Cardiac muscle cell (in vitro differentiated cells and primary cell): ENCODE measurements around the gene SND1. TPM values are rescaled to one million over a fixed set of nuclear protein-coding genes. Genes with fewer than 3 reads are reported as not detected.

Experiments used
- DNase-seq, 2 donors: peaks; one replicate each; pipeline versions ENCODE4 v3.0.0 to v3.0.0-alpha.2; 2010 to 2017; ENCODE audit warnings: low read depth in 1 of 2, low spot score in 1 of 2
- H3K27ac ChIP-seq: fragments of 200-600 bp; sonication (generic); 2 replicates; pipeline ENCODE4 v1.5.1; 2016
- H3K27me3 ChIP-seq: fragments of 200-600 bp; sonication (generic); 2 replicates; pipeline ENCODE4 v1.6.0; 2016; ENCODE audit warnings: control low read depth
- H3K36me3 ChIP-seq: fragments of 200-600 bp; sonication (generic); 2 replicates; pipeline ENCODE4 v1.5.1; 2016; ENCODE audit warnings: control low read depth
- H3K4me1 ChIP-seq: fragments of 200-600 bp; sonication (generic); 2 replicates; pipeline ENCODE4 v1.8.1; 2017; ENCODE audit warnings: low read depth, mild to moderate bottlenecking, mixed run types
- H3K4me3 ChIP-seq: fragments of 200-600 bp; sonication (generic); 2 replicates; pipeline ENCODE4 v1.5.1; 2016; ENCODE audit warnings: mild to moderate bottlenecking
- H3K9me3 ChIP-seq: fragments of 200-600 bp; sonication (generic); 2 replicates; pipeline ENCODE4 v1.5.1; 2017; ENCODE audit warnings: low read depth, mild to moderate bottlenecking, control low read depth
- polyA plus RNA-seq: library from polyadenylated mRNA; unstranded; fragments of >200 nt; fragmentation: Nextera tagmentation; extraction: Ambion mirVana; gene quantifications from 2 replicates; pipeline ENCODE4 v1.2.1, GENCODE V29; 2016
- total RNA-seq: library from RNA; depleted of rRNA; stranded (reverse); fragments of >200 nt; gene quantifications from 2 replicates; pipeline ENCODE4 v1.2.3, GENCODE V29; 2016
- TF ChIP-seq, protein P1 (sequence below): IDR thresholded peaks from 2 replicates; pipeline ENCODE4 v1.5.1; 2012; ENCODE audit warnings: low read depth, mild to moderate bottlenecking, low read length

The SND1 gene
- total and polyA plus RNA-seq, 2 experiments from 2014 or later = 114 to 172 TPM

DNA sequence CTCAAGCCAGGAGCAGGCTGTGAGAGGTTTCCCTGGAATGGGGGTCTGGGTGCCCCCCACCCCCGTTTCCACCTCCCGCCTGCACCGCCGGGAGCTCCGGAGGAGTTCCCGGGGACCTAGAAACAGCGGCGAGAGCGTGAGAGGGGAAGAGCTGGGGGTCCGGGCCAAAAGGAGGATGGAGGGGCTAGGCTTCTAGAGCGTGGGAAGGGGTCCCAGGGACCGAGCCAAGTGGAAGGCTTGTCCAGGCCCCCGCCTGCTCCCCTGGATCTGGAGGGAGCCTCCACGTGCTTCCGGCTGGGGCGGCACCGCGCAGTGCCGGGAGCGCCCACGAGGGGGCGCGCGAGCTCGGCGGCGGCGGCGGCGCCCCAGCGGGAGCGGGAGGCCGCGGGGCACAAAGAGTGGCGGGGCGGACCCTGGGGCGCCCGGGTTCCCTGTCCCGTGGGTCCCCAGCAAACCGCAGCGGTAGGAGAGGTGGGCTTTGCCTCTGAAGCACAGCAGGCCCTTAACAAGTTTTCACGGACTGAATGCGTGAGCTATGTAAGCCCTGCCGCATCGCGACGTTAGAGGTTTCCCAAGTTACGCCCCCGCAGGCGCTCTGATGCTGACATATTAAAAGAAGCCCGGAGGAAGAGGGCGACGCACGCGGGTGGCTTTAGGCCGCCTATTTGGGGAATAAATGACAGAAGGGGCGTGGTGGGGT, 483.7 kb downstream of the SND1 start:
- no peaks in the 10 kb centered on the region for H3K4me1 ChIP-seq
- no peaks in the 10 kb centered on the region for H3K36me3 ChIP-seq
- no peak overlapping the region for H3K27ac ChIP-seq
- peak; percentile 55 to 57 for DNase-seq
- H3K9me3 ChIP-seq = no peaks in the 10 kb centered on the region
- H3K4me3 ChIP-seq = peak overlapping the region; percentile 39
- TF ChIP-seq, protein P1, sequence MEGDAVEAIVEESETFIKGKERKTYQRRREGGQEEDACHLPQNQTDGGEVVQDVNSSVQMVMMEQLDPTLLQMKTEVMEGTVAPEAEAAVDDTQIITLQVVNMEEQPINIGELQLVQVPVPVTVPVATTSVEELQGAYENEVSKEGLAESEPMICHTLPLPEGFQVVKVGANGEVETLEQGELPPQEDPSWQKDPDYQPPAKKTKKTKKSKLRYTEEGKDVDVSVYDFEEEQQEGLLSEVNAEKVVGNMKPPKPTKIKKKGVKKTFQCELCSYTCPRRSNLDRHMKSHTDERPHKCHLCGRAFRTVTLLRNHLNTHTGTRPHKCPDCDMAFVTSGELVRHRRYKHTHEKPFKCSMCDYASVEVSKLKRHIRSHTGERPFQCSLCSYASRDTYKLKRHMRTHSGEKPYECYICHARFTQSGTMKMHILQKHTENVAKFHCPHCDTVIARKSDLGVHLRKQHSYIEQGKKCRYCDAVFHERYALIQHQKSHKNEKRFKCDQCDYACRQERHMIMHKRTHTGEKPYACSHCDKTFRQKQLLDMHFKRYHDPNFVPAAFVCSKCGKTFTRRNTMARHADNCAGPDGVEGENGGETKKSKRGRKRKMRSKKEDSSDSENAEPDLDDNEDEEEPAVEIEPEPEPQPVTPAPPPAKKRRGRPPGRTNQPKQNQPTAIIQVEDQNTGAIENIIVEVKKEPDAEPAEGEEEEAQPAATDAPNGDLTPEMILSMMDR = peak; percentile 56
- H3K27me3 ChIP-seq = peaks cover 85% of the 10 kb centered on the region

DNA sequence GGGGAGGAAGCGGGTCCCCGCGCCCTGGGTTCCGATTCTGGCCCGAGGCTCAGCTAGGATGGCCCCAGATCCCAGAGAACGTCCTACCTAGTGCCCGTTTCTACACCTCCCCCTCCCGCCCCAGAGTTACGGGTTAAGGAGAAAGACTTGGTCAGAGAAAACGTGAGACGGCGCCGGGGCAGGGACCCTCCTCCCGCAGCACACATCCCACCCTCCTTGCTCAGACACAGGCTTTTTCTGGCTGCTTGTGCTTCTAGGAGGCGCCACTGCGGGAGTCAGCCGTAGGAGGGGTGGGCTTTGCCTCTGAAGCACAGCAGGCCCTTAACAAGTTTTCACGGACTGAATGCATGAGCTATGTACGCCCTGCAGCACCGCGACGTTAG, 484.2 kb downstream of the SND1 start:
- Histone ChIP-seq H3K27ac (no peak overlapping the region), H3K4me1 (no peaks in the 10 kb centered on the region), H3K36me3 (no peaks in the 10 kb centered on the region), H3K4me3 (peak overlapping the region; percentile 39), H3K9me3 (no peaks in the 10 kb centered on the region), H3K27me3 (peaks cover 81% of the 10 kb centered on the region)
- TF ChIP-seq, protein P1 = peak; percentile 4
- DNase-seq = peak in 1 of 2 donors; percentile 39

DNA sequence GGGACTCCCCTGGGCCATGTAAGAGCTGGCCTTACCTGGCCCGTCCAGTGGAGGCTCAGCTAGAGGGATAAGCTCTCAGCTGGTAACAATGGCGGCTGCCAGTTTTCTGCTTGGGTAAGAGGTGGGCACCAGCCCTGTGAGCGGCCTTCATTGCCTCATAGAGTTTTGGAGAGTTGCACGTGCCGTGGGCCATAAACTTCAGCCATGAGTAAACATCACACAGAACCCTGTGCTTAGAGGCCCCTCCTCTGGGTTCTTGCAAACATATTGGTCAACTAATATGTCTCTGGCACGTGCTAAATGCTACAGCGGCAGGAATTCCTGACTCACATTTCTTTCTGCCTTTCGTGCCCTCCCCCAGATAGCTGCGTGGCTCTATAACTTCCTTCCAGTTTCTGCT, 485.2 kb downstream of the SND1 start:
- Histone ChIP-seq H3K9me3 (no peaks in the 10 kb centered on the region), H3K27ac (no peak overlapping the region), H3K4me1 (no peaks in the 10 kb centered on the region), H3K4me3 (no peak overlapping the region), H3K27me3 (peaks cover 80% of the 10 kb centered on the region), H3K36me3 (no peaks in the 10 kb centered on the region)
- peak in 1 of 2 donors; percentile 77 for DNase-seq
- TF ChIP-seq, protein P1 = no peak

DNA sequence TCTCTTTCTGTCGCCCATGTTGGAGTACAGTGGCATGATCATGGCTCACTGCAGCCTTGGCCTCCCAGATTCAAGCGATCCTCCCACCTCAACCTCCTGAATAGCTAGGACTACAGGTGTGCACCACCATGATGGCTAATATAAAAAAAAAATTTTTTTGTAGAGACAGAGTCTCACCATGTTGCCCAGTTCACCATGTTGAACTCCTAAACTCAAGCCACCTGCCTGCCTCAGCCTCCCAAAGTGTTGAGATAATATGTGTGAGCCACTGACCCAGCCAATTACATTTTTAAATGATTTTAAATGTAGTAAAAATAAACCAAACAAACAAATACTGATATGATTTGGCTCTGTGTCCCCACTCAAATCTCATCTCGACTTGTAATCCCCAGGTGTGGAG, 487.4 kb downstream of the SND1 start:
- no peak for DNase-seq
- H3K9me3 ChIP-seq = no peaks in the 10 kb centered on the region
- TF ChIP-seq, protein P1 = no peak
- no peaks in the 10 kb centered on the region for H3K4me1 ChIP-seq
- no peak overlapping the region for H3K4me3 ChIP-seq
- peaks cover 59% of the 10 kb centered on the region for H3K27me3 ChIP-seq
- H3K36me3 ChIP-seq = no peaks in the 10 kb centered on the region
- H3K27ac ChIP-seq = no peak overlapping the region

DNA sequence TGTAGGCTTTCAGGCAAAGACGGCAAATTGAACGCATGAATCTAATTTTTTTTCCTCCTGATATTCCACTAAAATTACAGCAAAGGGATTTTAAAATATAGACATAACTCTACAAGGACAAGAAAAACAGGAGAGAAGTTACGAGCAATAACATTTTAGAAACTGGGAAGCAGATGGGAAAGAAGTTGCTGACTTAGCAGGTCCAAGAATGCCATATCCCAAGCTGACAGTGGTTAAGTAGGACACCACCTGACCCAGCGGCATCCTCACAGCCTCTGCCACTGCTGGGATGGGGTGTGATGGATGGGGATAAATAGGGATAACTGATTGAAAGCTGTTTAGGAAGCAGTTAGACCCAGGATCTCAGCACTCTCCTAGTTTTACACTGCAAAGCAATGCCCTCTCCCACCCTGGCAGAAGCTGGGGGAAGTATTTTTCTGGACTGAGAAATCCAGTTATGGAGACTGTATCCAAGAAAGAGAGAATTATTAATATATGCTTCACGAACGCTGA, 489.7 kb downstream of the SND1 start:
- Histone ChIP-seq H3K27me3 (peaks cover 41% of the 10 kb centered on the region), H3K36me3 (no peaks in the 10 kb centered on the region)
- DNase-seq = no peak

More for the DNA sequence above, 489.7 kb downstream of the SND1 start:
- Histone ChIP-seq H3K4me3 (no peak overlapping the region), H3K9me3 (no peaks in the 10 kb centered on the region), H3K27ac (no peak overlapping the region), H3K4me1 (no peaks in the 10 kb centered on the region)
- TF ChIP-seq, protein P1 = no peak

Other genes starting within 250 kb of the SND1 start
- 15.1 and 15.6 TPM in 2 replicates for gene GCC1, start 66.6 kb upstream of the SND1 start, total RNA-seq
- gene GCC1, start 66.6 kb upstream of the SND1 start, polyA plus RNA-seq = 8.7 and 9.6 TPM in 2 replicates
- 280 and 378 TPM in 2 replicates for gene ARF5, start 63.8 kb upstream of the SND1 start, total RNA-seq
- gene ARF5, start 63.8 kb upstream of the SND1 start, polyA plus RNA-seq = 264 and 298 TPM in 2 replicates
- 1.0 and 1.1 TPM in 2 replicates for gene FSCN3, start 58.5 kb upstream of the SND1 start, total RNA-seq
- gene FSCN3, start 58.5 kb upstream of the SND1 start, polyA plus RNA-seq = 0.43 and 1.8 TPM in 2 replicates
- gene PAX4, start 34.1 kb upstream of the SND1 start, total RNA-seq = not detected in 2 replicates
- not detected in 2 replicates for gene PAX4, start 34.1 kb upstream of the SND1 start, polyA plus RNA-seq